B cell (primary cell): ENCODE measurements around the gene PSMB8.

ENCODE experiments used
- CTCF ChIP-seq: fragments of 200-600 bp; IDR thresholded peaks from one replicate; pipeline ENCODE4 v1.8.0; 2022; ENCODE audit warnings: antibody characterized with exemption, mild to moderate bottlenecking
- EZH2 ChIP-seq: IDR thresholded peaks from 2 replicates; pipeline ENCODE4 v1.6.1; 2012; ENCODE audit warnings: borderline replicate concordance, low read depth, mild to moderate bottlenecking, moderate library complexity, low read length; ENCODE audit not compliant: insufficient read depth, poor library complexity, severe bottlenecking

- TF ChIP-seq CTCF (no peak), EZH2 (no peak)
These were observed 3.1 kb downstream of the PSMB8 start for GRCh38 chr6:32840604-32841246.
